NCI-H1930 (cell line): Measurements from ENCODE around the gene EPHA5.
"Not testable (repeated sequence)": the region's sequence is repeated elsewhere in the genome, so short reads cannot be mapped to it uniquely, and the experiment has no call there.

ENCODE experiments used
- DNase-seq, 2 experiments: peaks; one replicate each; lab custom pipeline; 2025; lab: John Stamatoyannopoulos, UW

EPHA5 gene

GRCh38 chr4:65367306-65367705, 303.0 kb downstream of the EPHA5 start:
- no peak for DNase-seq

DNA sequence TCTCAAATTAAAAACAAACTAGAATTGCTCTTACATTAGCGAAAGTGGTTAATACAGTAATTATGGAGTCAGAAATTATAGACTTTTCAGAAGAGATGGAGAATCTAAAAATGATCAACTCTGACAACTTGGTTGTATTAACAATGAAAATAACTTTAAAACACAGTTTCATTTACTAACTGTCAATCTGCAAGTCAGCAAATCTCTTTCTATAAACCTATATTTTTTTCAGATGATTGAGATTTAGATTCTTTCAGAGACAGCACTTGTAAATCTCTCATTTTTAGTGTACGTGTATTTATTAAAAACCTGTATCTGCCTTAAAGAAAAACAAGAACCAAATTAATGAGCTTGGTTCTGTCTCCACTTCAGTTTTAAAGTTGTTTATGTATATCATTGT, 311.4 kb downstream of the EPHA5 start:
- no peak for DNase-seq

DNA sequence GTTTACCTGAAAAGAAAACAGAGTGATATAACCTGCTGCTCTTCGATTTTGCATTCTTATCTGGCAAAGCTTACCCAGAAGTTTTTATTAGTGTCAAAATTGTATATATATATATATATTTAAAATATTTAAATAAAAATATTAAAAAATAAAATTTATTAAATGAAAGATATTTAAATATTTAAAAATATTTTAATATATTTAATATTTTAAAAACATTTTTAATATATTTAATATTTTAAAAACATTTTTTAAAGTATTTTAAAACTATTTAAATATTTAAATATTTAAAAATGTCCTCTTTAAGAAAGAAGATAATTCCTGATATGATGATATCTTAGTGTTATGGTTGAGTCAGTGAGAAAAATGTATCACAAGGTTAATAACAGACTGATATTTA, 317.2 kb downstream of the EPHA5 start:
- DNase-seq = no peak

DNA sequence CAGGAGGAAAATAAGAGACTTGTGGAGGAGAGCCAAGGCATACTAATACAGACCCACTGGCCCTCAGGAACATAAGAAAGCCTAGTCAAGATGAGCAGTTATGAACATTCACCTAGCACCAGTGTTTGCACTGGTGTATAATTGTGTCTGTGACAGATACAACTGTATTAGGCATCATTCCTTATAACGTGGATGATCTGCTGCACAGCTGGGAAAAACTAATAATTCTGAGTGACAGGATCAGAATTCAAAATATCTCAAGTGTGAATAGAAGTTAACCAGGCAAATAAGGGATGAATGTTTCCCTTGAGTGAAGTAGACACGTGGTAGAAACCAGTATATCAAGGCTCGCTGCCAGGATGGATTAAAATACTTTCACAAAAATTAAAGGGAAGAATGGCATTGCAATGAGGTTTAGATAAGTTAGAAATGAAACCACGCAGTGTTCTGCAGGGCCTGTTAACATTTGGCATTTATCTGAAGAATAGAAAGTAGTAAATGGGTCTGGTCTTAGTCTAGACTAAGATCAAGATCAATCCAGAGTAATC, 325.9 kb downstream of the EPHA5 start:
- no peak for DNase-seq

- no peak for DNase-seq
Observed at GRCh38 chr4:65343342-65343741, 326.9 kb downstream of the EPHA5 start.

- no peak for DNase-seq
Observed at GRCh38 chr4:65341557-65341956, 328.7 kb downstream of the EPHA5 start.

GRCh38 chr4:65340382-65341109, 329.7 kb downstream of the EPHA5 start:
- no peak for DNase-seq

DNA sequence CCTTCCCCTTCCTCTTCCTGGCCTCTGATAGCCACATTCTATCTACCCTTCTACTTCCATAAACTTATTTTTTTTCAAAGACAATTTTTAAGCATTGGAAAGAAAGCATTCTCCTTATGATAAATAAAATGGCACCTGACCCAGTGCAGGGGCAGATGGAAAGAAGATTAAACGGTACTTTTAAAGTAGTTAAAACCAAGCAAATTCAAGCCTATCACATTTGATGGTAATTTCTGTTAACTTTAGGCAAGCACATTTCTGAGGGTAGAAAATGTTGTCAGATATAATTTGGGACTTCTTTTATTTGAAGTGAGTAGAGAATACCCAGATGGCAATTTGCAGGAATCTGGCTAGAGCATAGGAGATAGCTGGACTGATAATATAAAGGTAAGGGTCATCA, 332.9 kb downstream of the EPHA5 start:
- no peak for DNase-seq

DNA sequence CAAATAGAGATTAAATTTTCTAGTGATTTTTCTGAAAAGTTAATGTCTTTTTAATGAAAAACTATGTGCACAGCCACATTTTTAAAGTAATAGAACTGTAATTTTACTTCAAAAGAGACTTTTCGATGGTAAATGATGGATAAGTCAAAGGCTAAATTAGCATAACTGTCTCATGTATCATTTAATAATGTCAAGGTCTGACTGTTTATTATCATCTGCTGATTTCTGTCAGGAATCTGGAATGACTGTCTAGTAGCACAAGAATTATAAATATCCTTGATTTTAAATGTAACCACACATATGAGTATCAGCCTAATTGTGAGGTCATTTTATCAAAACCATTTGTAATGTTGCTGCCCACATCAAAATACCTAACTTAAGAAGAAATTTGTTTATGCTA, 333.8 kb downstream of the EPHA5 start:
- no peak for DNase-seq

- DNase-seq = no peak
Observed at GRCh38 chr4:65316534-65316933, 353.8 kb downstream of the EPHA5 start.

GRCh38 chr4:65311120-65311519, 359.2 kb downstream of the EPHA5 start:
- DNase-seq = no peak

- DNase-seq = no peak
Observed at GRCh38 chr4:65310586-65310985, 359.7 kb downstream of the EPHA5 start.

DNA sequence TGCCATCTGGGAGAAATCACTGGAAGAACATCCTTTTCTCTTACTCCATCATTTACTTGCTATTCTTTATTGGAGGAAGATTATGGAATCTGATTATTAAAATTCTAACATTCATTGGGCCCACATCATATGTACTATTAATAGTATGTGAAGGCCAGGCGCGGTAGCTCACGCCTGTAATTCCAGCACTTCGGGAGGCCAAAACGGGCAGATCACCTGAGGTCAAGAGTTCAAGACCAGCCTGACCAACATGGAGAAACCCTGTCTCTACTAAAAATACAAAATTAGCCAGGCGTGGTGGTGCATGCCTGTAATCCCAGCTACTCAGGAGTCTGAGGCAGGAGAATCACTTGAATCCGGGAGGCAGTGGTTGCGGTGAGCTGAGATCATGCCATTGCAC, 361.7 kb downstream of the EPHA5 start:
- DNase-seq = not testable (repeated sequence)

GRCh38 chr4:65302145-65302544, 368.1 kb downstream of the EPHA5 start:
- DNase-seq = no peak

GRCh38 chr4:65296246-65296645, 374.0 kb downstream of the EPHA5 start:
- DNase-seq = no peak

DNA sequence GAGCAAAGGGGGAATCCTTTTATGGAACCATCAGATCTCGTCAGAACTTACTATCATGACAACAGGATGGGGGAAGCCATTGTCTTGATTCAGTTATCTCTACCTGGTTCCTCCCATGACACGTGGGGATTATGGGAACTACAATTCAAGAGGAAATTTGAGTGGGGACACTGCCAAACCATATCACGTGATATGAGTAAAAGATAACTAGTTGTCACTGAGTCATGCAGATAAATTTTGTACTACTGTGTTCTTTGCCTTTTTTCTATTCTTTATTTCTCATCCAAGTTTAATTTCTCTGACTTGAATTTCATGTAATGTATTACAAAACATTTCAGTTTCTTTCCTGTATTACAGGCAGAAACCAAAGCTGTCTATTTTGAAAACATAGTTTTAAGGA, 383.2 kb downstream of the EPHA5 start:
- DNase-seq = no peak
